ENCODE results near the gene KCNH5. TPM values are rescaled to one million over a fixed set of nuclear protein-coding genes. Genes with fewer than 3 reads are reported as not detected.
"Not testable (repeated sequence)": the region's sequence is repeated elsewhere in the genome, so short reads cannot be mapped to it uniquely, and the experiment has no call there.

Gene KCNH5
- total RNA-seq, 1 donor from 2014 or later: not detected

DNA sequence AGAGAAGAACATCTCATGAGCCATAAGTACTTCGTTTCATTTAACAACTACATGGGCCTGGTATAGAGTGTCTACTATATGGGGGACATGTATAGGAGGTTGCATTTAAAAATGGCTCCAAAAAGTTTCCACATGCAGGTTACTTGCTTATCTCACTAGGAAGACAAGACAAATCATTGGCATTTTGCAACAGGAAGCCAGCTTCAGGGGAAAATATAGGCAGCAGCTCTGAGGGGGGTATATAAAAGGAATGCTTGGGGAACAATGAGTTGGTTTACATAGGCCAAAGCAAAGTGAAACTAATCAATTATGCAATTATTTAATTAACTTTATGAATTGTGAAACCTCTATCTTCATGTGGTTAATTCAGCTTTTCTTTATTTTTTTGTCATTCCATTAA is 225.3 kb downstream of the KCNH5 start:
- Histone ChIP-seq H3K4me3 (no peak overlapping the region), H3K36me3 (no peaks in the 10 kb centered on the region), H3K4me1 (no peaks in the 10 kb centered on the region), H3K9me3 (replicated peaks) (peaks cover 39% of the 10 kb centered on the region), H3K27ac (replicated peaks) (no peak overlapping the region), H3K27me3 (ENCODE audit: low read depth) (no peaks in the 10 kb centered on the region)
- TF ChIP-seq, protein P1, sequence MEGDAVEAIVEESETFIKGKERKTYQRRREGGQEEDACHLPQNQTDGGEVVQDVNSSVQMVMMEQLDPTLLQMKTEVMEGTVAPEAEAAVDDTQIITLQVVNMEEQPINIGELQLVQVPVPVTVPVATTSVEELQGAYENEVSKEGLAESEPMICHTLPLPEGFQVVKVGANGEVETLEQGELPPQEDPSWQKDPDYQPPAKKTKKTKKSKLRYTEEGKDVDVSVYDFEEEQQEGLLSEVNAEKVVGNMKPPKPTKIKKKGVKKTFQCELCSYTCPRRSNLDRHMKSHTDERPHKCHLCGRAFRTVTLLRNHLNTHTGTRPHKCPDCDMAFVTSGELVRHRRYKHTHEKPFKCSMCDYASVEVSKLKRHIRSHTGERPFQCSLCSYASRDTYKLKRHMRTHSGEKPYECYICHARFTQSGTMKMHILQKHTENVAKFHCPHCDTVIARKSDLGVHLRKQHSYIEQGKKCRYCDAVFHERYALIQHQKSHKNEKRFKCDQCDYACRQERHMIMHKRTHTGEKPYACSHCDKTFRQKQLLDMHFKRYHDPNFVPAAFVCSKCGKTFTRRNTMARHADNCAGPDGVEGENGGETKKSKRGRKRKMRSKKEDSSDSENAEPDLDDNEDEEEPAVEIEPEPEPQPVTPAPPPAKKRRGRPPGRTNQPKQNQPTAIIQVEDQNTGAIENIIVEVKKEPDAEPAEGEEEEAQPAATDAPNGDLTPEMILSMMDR (IDR thresholded peaks at IDR 0.05; ENCODE audit: borderline replicate concordance): no peak
- intact Hi-C loops (cut with micrococcal nuclease): no loop called here
- no peak for DNase-seq

DNA sequence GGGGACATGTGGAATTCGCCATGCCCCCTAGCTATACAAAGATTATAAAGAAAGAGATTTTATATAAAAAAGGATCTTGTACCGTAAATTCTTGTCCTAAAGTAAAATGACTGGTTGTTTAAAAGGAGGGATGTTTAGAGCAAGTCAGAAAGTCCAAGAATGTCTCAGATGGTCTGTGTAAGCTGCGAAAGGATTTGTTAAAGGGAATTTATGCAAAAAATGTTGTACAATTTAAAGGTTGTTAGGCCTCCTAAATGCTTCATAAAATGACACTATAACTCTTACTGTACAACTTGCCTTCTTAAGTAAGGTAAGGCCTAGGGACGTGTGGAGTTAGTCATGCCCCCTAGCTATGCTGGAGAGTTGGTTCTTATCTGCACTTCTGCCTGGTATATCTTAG is 237.6 kb downstream of the KCNH5 start:
- Histone ChIP-seq H3K4me3 (no peak overlapping the region), H3K27ac (replicated peaks) (no peak overlapping the region), H3K9me3 (replicated peaks) (peaks cover 8% of the 10 kb centered on the region), H3K36me3 (no peaks in the 10 kb centered on the region), H3K27me3 (ENCODE audit: low read depth) (peaks cover 2% of the 10 kb centered on the region), H3K4me1 (no peaks in the 10 kb centered on the region)
- no peak for DNase-seq
- intact Hi-C loops (cut with micrococcal nuclease): no loop called here
- TF ChIP-seq, protein P1 (IDR thresholded peaks at IDR 0.05; ENCODE audit: borderline replicate concordance): no peak

DNA sequence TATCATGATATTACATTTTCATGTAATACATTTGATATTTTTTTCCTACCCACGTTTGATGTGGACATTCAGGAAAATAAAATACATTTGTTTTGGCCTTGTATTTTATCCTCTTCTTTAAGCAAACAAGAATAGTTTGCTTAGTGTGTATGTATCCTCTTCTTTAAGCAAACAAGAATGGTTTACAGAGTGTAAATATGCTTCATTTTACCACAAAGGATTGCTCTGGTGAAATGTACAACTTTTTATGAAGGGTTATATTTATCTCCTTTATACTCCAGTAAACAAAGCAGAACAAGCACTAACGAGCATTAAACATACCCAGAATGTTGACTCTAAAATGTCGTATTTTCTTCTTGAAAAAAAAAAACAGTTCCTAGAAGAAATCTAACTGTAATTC is 244.7 kb downstream of the KCNH5 start:
- no peaks in the 10 kb centered on the region for H3K4me1 ChIP-seq
- H3K9me3 ChIP-seq (replicated peaks): peaks cover 4% of the 10 kb centered on the region
- TF ChIP-seq, protein P1 (IDR thresholded peaks at IDR 0.05; ENCODE audit: borderline replicate concordance): no peak
- no peaks in the 10 kb centered on the region for H3K36me3 ChIP-seq
- H3K4me3 ChIP-seq: no peak overlapping the region
- no peaks in the 10 kb centered on the region for H3K27me3 ChIP-seq (ENCODE audit: low read depth)
- no peak overlapping the region for H3K27ac ChIP-seq (replicated peaks)
- intact Hi-C loops (cut with micrococcal nuclease): no loop called here
- DNase-seq: no peak

DNA sequence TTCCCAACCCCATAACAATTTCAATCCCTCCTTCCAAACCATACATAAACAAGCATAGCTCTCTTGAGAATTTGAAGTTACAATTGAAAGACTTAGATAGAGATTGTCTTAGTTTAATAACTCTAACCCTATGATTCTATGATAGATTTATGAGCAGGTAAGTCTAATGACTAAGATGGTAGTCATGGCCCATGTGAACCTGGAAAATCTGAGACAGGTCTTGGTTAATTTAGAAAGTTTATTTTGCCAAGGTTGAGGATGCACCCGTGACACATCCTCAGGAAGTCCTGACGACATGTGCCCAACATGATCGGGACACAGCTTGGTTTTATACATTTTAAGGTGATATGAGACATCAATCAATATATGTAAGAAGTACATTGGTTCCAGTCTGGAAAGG is 248.8 kb downstream of the KCNH5 start:
- Histone ChIP-seq H3K27me3 (ENCODE audit: low read depth) (no peaks in the 10 kb centered on the region), H3K9me3 (replicated peaks) (peaks cover 3% of the 10 kb centered on the region), H3K4me3 (no peak overlapping the region), H3K4me1 (no peaks in the 10 kb centered on the region), H3K27ac (replicated peaks) (no peak overlapping the region), H3K36me3 (no peaks in the 10 kb centered on the region)
- intact Hi-C loops (cut with micrococcal nuclease): no loop called here
- no peak for DNase-seq
- TF ChIP-seq, protein P1 (IDR thresholded peaks at IDR 0.05; ENCODE audit: borderline replicate concordance): no peak

DNA sequence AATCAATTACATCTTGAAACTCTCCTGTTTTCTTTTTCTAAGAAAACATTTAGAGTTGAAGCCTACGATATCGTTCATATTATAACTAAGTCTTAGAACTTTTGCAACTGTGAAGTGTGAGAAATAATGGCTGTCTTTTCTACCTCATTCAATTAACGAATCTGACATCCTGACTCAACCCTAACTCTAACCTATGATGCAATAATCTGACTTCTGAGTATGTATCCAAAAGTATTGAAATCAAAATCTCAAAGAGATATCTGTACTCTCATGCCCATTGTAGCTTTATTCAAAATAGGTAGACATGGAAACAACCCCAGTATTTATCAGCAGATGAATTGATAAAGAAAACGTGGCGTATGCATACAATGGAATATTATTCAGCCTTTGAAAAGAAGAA is 252.7 kb downstream of the KCNH5 start:
- TF ChIP-seq, protein P1 (IDR thresholded peaks at IDR 0.05; ENCODE audit: borderline replicate concordance): no peak
- no peaks in the 10 kb centered on the region for H3K36me3 ChIP-seq
- H3K4me3 ChIP-seq: no peak overlapping the region
- H3K27me3 ChIP-seq (ENCODE audit: low read depth): no peaks in the 10 kb centered on the region
- DNase-seq: no peak
- no peak overlapping the region for H3K27ac ChIP-seq (replicated peaks)
- intact Hi-C loops (cut with micrococcal nuclease): no loop called here
- peaks cover 27% of the 10 kb centered on the region for H3K9me3 ChIP-seq (replicated peaks)
- H3K4me1 ChIP-seq: no peaks in the 10 kb centered on the region

DNA sequence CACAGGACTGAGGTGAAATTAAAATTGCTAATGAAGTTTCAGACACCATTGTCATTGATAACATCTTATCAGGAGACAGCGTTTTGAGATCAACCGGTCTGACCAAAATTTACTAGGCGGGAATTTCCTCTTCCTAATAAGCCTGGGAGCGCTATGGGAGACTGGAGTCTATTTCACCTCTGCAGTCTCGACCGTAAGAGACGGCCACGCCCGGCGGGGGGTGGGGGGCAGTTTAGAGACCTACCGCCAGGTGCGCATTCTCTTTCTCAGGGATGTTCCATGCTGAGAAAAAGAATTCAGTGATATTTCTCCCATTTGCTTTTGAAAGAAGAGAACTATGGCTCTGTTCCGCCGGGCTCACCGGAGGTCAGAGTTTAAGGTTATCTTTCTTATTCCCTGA is 263.9 kb downstream of the KCNH5 start:
- H3K36me3 ChIP-seq; DNase-seq; H3K4me1 ChIP-seq; H3K27ac ChIP-seq (replicated peaks); H3K27me3 ChIP-seq (ENCODE audit: low read depth); intact Hi-C loops (cut with micrococcal nuclease); H3K4me3 ChIP-seq: not testable (repeated sequence)
- peaks cover 12% of the 10 kb centered on the region for H3K9me3 ChIP-seq (replicated peaks)

Measured in left ventricle myocardium inferior (tissue), 1 donor.